Astrocyte (in vitro differentiated cells and primary cell): Measurements from ENCODE around the gene USP3.

ENCODE experiments used
- CTCF ChIP-seq: IDR thresholded peaks from 2 replicates; pipeline ENCODE4 v1.5.1; 2011; ENCODE audit warnings: low read depth, mild to moderate bottlenecking, inconsistent platforms, low read length, moderate library complexity; ENCODE audit not compliant: insufficient read depth
- EZH2 ChIP-seq: IDR thresholded peaks from 2 replicates; pipeline ENCODE4 v1.6.1; 2012; ENCODE audit warnings: mild to moderate bottlenecking, low read length, inconsistent platforms; ENCODE audit not compliant: insufficient read depth

DNA sequence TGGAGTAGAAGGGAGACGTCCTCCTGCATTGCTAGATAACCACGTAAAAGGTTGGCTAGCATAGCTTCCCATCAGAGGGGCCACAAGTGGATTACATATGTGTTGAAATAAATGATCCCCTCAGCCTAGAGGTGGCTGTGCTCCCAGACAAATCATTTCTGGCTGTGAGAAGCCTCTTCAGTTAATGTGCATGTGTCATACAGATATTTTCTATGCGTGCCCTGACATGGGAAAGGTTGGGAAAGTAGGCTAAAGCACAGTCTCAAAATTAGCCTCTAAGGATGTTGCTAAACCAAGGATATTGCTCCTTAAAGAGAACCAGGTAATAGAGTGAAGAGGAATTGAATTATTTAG is 17.8 kb downstream of the USP3 start:
- no peak for TF ChIP-seq CTCF
- no peak for TF ChIP-seq EZH2
